ENCODE results near the gene VCP.

Gene VCP

DNA sequence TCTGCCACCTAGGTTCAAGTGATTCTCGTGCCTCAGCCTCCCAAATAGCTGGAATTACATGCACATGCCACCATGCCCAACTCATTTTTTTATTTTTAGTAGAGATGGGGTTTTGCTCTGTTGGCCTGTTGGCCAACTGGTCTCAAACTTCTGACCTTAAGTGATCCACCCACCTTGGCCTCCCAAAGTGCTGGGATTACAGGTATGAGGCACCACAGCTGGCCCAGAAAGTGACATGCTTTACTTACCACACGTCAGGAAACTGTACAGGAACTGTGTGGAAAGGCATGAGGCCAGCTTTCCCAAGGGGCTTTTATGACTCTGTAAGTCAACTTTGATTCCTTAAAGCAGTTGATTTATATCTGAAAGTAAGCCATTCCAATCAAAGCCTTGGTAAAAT is 57.9 kb downstream of the VCP start:
- no peak for DNase-seq (ENCODE audit: low read depth)

- DNase-seq (ENCODE audit: low read depth) = no peak
Measured at GRCh38 chr9:35010351-35010958, 62.0 kb downstream of the VCP start.
